PC-9 (cell line): Measurements from ENCODE around the gene IFNB1.

ENCODE experiments used
- EZH2 ChIP-seq: fragments of 200-600 bp; sonication (generic); IDR thresholded peaks from 2 replicates; pipeline ENCODE4 v1.8.0; 2017; ENCODE audit warnings: antibody characterized with exemption, low read depth
- TF ChIP-seq, protein P1 (sequence below): fragments of 200-600 bp; sonication (generic); conservative IDR thresholded peaks from 2 replicates; pipeline ENCODE4 v1.6.1; 2017; ENCODE audit warnings: mixed run types, antibody characterized with exemption, mild to moderate bottlenecking, moderate library complexity

DNA sequence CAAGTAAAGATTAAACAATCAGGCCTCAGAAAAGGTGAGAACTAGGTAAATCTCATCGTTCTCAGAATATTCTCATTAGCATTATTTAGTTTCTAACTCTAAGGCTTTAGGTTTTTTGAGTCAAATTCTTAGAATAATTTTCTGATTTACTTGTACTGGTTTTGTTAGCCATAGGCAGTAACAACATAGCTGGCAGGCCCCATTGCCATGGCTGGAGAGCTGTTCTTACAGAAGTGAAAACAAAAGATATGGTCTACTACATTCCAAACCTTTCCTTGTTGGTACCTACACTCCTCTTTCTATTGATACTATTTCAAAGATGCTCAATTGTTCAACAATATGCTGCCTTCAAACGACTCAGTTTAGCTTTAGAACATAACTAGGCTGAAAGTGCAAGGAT is 36.6 kb upstream of the IFNB1 start:
- TF ChIP-seq, protein P1, sequence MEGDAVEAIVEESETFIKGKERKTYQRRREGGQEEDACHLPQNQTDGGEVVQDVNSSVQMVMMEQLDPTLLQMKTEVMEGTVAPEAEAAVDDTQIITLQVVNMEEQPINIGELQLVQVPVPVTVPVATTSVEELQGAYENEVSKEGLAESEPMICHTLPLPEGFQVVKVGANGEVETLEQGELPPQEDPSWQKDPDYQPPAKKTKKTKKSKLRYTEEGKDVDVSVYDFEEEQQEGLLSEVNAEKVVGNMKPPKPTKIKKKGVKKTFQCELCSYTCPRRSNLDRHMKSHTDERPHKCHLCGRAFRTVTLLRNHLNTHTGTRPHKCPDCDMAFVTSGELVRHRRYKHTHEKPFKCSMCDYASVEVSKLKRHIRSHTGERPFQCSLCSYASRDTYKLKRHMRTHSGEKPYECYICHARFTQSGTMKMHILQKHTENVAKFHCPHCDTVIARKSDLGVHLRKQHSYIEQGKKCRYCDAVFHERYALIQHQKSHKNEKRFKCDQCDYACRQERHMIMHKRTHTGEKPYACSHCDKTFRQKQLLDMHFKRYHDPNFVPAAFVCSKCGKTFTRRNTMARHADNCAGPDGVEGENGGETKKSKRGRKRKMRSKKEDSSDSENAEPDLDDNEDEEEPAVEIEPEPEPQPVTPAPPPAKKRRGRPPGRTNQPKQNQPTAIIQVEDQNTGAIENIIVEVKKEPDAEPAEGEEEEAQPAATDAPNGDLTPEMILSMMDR, result no peak
- TF ChIP-seq EZH2, result no peak
